ENCODE data around the gene SNRK. TPM values are rescaled to one million over a fixed set of nuclear protein-coding genes. Genes with fewer than 3 reads are reported as not detected.
A peak's percentile ranks its signal among the peaks of the same experiment; 100 is the strongest.

The SNRK gene
- total RNA-seq, 1 donor from 2014 or later: 21.3 TPM

- Mint-ChIP-seq H3K36me3 (ENCODE audit: unreplicated experiment) (no peaks in the 10 kb centered on the region), H3K4me1 (ENCODE audit: low read depth, unreplicated experiment) (peaks cover 19% of the 10 kb centered on the region), H3K27me3 (ENCODE audit: unreplicated experiment) (peaks cover 5% of the 10 kb centered on the region), H3K4me3 (ENCODE audit: unreplicated experiment) (peak overlapping the region; percentile 21), H3K27ac (ENCODE audit: unreplicated experiment) (no peak overlapping the region), H3K9me3 (ENCODE audit: unreplicated experiment) (peaks cover 7% of the 10 kb centered on the region)
- TF ChIP-seq, protein P1, sequence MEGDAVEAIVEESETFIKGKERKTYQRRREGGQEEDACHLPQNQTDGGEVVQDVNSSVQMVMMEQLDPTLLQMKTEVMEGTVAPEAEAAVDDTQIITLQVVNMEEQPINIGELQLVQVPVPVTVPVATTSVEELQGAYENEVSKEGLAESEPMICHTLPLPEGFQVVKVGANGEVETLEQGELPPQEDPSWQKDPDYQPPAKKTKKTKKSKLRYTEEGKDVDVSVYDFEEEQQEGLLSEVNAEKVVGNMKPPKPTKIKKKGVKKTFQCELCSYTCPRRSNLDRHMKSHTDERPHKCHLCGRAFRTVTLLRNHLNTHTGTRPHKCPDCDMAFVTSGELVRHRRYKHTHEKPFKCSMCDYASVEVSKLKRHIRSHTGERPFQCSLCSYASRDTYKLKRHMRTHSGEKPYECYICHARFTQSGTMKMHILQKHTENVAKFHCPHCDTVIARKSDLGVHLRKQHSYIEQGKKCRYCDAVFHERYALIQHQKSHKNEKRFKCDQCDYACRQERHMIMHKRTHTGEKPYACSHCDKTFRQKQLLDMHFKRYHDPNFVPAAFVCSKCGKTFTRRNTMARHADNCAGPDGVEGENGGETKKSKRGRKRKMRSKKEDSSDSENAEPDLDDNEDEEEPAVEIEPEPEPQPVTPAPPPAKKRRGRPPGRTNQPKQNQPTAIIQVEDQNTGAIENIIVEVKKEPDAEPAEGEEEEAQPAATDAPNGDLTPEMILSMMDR (IDR thresholded peaks at IDR 0.05; ENCODE audit: partially characterized antibody, unreplicated experiment): no peak
- no peak for DNase-seq
Observed at GRCh38 chr3:43289841-43290470, 3.6 kb downstream of the SNRK start.

- Mint-ChIP-seq H3K9me3 (ENCODE audit: unreplicated experiment) (peaks cover 7% of the 10 kb centered on the region), H3K27ac (ENCODE audit: unreplicated experiment) (no peak overlapping the region), H3K4me3 (ENCODE audit: unreplicated experiment) (no peak overlapping the region)
Observed at GRCh38 chr3:43290956-43291355, 4.6 kb downstream of the SNRK start.

DNA sequence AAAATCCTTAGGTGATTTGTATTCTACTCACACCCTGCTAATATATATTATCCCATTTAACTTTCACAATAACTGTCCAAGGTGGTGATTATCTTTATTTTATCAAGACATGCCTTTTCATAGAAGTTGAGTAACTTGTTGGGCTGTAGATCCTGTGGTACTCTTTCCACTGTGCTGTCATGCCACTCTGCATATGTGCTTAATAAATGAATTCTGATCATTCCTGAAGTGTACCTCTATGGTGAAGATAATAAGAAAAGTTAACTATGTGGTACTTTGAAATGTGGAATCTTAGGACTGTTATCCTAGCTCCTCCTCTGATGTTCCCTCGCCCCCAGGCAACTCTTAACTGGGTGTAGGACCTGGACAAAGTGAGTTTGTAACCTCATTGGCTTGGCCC, 5.2 kb downstream of the SNRK start:
- peaks cover 2% of the 10 kb centered on the region for H3K27me3 Mint-ChIP-seq (ENCODE audit: unreplicated experiment)
- no peaks in the 10 kb centered on the region for H3K36me3 Mint-ChIP-seq (ENCODE audit: unreplicated experiment)
- peaks cover 19% of the 10 kb centered on the region for H3K4me1 Mint-ChIP-seq (ENCODE audit: low read depth, unreplicated experiment)
- no peak for DNase-seq
- no peak overlapping the region for H3K27ac Mint-ChIP-seq (ENCODE audit: unreplicated experiment)
- no peak overlapping the region for H3K4me3 Mint-ChIP-seq (ENCODE audit: unreplicated experiment)
- peaks cover 5% of the 10 kb centered on the region for H3K9me3 Mint-ChIP-seq (ENCODE audit: unreplicated experiment)
- TF ChIP-seq, protein P1 (IDR thresholded peaks at IDR 0.05; ENCODE audit: partially characterized antibody, unreplicated experiment): no peak

More at GRCh38 chr3:43290956-43291355, 4.6 kb downstream of the SNRK start:
- no peak for DNase-seq
- Mint-ChIP-seq H3K36me3 (ENCODE audit: unreplicated experiment) (no peaks in the 10 kb centered on the region), H3K4me1 (ENCODE audit: low read depth, unreplicated experiment) (peaks cover 19% of the 10 kb centered on the region), H3K27me3 (ENCODE audit: unreplicated experiment) (peaks cover 4% of the 10 kb centered on the region)
- TF ChIP-seq, protein P1 (IDR thresholded peaks at IDR 0.05; ENCODE audit: partially characterized antibody, unreplicated experiment): no peak

GRCh38 chr3:43294975-43295374, 8.6 kb downstream of the SNRK start:
- H3K4me3 Mint-ChIP-seq (ENCODE audit: unreplicated experiment): no peak overlapping the region
- H3K27ac Mint-ChIP-seq (ENCODE audit: unreplicated experiment): no peak overlapping the region
- H3K36me3 Mint-ChIP-seq (ENCODE audit: unreplicated experiment): no peaks in the 10 kb centered on the region
- H3K27me3 Mint-ChIP-seq (ENCODE audit: unreplicated experiment): peaks cover 2% of the 10 kb centered on the region
- H3K4me1 Mint-ChIP-seq (ENCODE audit: low read depth, unreplicated experiment): peaks cover 2% of the 10 kb centered on the region
- TF ChIP-seq, protein P1 (IDR thresholded peaks at IDR 0.05; ENCODE audit: partially characterized antibody, unreplicated experiment): no peak
- DNase-seq: no peak
- H3K9me3 Mint-ChIP-seq (ENCODE audit: unreplicated experiment): no peaks in the 10 kb centered on the region

- no peak overlapping the region for H3K27ac Mint-ChIP-seq (ENCODE audit: unreplicated experiment)
- peaks cover 2% of the 10 kb centered on the region for H3K27me3 Mint-ChIP-seq (ENCODE audit: unreplicated experiment)
- DNase-seq: no peak
- no peaks in the 10 kb centered on the region for H3K9me3 Mint-ChIP-seq (ENCODE audit: unreplicated experiment)
- H3K4me3 Mint-ChIP-seq (ENCODE audit: unreplicated experiment): no peak overlapping the region
- H3K36me3 Mint-ChIP-seq (ENCODE audit: unreplicated experiment): no peaks in the 10 kb centered on the region
- TF ChIP-seq, protein P1 (IDR thresholded peaks at IDR 0.05; ENCODE audit: partially characterized antibody, unreplicated experiment): no peak
- no peaks in the 10 kb centered on the region for H3K4me1 Mint-ChIP-seq (ENCODE audit: low read depth, unreplicated experiment)
Observed at GRCh38 chr3:43296565-43296964, 10.2 kb downstream of the SNRK start.
